NCI-H1105 treated with DMSO at 0.1 percent for 48 hours (cell line): ENCODE measurements around the gene DVL1.
"Not testable (repeated sequence)": the region's sequence is repeated elsewhere in the genome, so short reads cannot be mapped to it uniquely, and the experiment has no call there.

Source experiments
- DNase-seq: peaks from one replicate; lab custom pipeline; 2025; lab: John Stamatoyannopoulos, UW

Gene DVL1

GRCh38 chr1:1325288-1326074 is 23.7 kb downstream of the DVL1 start:
- no peak for DNase-seq

DNA sequence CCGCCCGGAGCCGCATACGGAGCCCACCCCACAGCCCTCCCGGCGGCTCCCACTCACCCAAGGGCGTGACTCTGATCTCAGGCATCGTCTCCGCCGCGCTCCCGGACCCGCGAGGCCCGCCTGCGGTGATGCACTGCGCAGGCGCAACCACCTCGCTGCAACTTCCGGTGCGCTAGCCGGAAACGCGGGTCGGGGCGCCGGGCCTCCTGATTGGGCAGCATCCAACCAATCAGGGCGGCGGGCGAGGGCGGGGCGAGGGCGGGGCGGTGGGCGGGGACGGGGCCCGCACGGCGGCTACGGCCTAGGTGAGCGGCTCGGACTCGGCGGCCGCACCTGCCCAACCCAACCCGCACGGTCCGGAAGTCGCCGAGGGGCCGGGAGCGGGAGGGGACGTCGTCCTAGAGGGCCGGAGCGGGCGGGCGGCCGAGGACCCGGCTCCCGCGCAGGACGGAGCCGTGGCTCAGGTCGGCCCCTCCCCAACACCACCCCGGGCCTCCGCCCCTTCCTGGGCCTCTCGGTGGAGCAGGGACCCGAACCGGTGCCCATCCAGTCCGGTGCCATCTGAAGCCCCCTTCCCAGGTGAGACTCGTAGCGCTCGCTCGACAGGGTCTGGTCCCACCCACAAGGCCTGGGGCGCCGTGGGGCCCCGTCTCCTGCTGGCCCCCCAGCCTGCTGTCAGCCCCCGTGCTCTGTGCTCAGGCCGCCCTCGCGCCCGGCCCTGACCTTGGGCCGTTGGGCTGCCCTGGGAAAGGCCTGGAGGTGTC is 24.5 kb downstream of the DVL1 start, which contains the start of the genes CPTP and INTS11:
CPTP (plus strand) TSS at position 279 of the 764 bp plus-strand sequence. CDS start 2,109 bp downstream, outside the sequence.
INTS11 (minus strand) TSS at position 137 of the 764 bp plus-strand sequence; CDS start at position 85, 52 bp downstream.
- peak; percentile 89 for DNase-seq

DNA sequence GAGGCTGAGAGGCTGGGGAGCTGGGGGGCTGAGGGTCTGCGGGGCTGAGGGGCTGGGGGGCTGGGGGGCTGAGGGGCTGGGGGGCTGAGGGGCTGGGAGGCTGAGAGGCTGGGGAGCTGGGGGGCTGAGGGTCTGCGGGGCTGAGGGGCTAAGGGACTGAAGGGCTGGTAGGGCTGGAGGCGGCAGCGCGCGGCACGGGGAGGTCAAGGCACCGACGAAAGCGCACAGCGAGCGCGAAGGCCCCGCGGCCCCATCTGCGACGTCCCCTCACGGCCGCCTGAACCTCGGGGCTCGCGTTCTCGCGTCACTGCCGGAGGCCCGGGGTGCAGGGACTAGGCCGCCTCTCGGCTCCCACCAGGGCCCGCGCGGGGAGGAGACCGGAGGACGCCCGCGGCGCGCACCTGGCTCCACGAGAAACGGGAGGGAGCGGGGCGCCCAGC is 25.1 kb downstream of the DVL1 start:
- DNase-seq, result no peak

DNA sequence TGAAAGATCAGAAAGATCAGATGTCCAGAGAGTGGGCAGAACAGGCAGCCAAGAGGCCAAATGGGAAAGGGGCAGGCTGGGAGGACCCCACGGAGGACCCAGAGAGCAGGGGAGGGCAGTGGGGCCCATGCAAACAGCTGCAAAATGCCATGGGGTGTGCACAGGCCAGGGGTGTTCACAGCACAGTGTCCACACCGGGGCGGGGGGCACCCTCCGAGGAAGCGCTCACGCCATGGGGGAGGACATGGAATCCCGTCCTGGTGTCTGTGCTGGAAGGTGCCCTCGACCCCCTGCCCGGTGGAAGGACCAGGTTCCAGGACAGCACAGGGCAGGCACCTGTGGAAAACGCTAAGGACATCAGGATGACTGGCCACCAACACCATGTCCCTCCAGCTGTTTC is 26.3 kb downstream of the DVL1 start:
- DNase-seq, result no peak

GRCh38 chr1:1322418-1322817 is 26.8 kb downstream of the DVL1 start:
- DNase-seq, result no peak

- DNase-seq, result no peak
Observed at GRCh38 chr1:1321477-1321876, 27.7 kb downstream of the DVL1 start.

GRCh38 chr1:1320666-1321448 is 28.4 kb downstream of the DVL1 start:
- no peak for DNase-seq

- no peak for DNase-seq
Observed at GRCh38 chr1:1319646-1319941, 29.6 kb downstream of the DVL1 start.

- no peak for DNase-seq
Observed at GRCh38 chr1:1318777-1319645, 30.2 kb downstream of the DVL1 start.

- peak; percentile 66 for DNase-seq
Observed at GRCh38 chr1:1318131-1318652, 31.0 kb downstream of the DVL1 start.

- no peak for DNase-seq
Observed at GRCh38 chr1:1317420-1317819, 31.8 kb downstream of the DVL1 start.

- DNase-seq, result not testable (repeated sequence)
Observed at GRCh38 chr1:1316199-1316598, 33.0 kb downstream of the DVL1 start.

DNA sequence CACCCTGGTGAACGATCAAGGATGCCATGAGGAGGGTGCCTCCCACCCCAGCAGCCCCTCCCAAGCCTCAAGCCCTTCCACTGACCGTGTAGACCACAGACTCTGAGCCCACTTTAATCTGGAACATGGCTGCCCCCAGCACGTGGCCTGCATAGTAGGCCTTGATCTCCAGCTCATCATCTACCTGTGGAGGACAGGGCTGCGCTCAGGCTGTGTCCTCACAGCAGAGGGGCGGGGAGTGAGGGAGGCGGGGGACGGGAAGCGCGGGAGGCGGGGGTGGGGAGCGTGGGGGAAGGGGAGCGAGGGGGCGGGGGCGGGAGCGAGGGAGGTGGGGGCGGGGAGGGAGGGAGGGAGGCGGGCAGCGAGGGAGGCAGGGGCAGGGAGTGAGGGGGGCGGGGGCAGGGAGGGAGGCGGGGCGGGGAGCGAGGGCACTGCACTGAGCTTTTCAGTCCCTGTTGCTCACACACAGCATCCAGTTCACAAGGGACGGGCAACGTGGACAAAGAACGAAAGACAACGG is 33.7 kb downstream of the DVL1 start:
- no peak for DNase-seq

DNA sequence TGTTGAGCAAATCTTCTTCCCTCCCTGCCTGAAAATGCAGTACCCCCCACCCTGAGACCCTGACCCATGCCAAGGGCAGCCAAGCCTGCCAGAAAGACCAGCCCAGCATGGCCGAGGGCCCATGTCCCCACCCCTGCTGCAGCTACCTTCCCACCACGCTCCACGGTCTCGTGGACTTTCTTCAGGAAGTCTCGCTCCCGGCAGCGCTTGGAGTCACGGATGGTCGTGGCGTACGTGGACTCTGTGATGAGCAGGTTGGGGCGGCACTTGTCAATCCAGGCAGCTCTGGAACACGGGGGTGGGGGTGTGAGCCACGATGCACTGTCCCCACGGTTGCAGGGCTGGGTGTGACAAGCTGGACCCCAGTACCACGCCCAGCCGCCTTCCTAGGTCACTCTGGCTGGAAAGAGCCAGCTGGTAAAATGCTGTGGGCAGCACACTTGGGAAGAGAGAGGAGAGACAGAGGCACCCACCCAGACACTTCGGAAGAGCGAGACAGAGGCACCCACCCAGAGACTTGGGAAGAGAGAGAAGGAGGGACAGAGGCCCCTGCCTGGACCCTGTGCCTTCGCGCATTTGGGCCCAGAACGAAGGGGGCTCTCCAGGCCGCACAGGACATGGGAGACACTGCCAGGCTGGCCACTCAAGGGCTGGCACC is 34.4 kb downstream of the DVL1 start:
- DNase-seq, result no peak

GRCh38 chr1:1314237-1314586 is 35.0 kb downstream of the DVL1 start:
- no peak for DNase-seq

- no peak for DNase-seq
Observed at GRCh38 chr1:1313500-1314236, 35.5 kb downstream of the DVL1 start.

GRCh38 chr1:1312450-1313314 is 36.5 kb downstream of the DVL1 start:
- DNase-seq, result no peak
